RPMI7951 (cell line): Measurements from ENCODE around the gene BLOC1S5. TPM values are rescaled to one million over a fixed set of nuclear protein-coding genes. Genes with fewer than 3 reads are reported as not detected.
A peak's percentile ranks its signal among the peaks of the same experiment; 100 is the strongest.
"Not testable (repeated sequence)": the region's sequence is repeated elsewhere in the genome, so short reads cannot be mapped to it uniquely, and the experiment has no call there.

ENCODE experiments used
- DNase-seq: peaks from one replicate; pipeline ENCODE4 v3.0.0-alpha.2; 2012; ENCODE audit warnings: low read depth
- total RNA-seq: library from RNA; depleted of rRNA; stranded (reverse); fragments of >200 nt; shearing (Covaris generic); gene quantifications from 2 replicates; pipeline ENCODE4 v1.2.3, GENCODE V29; 2014

BLOC1S5 gene
- total RNA-seq, 1 experiment from 2014 or later, result 18.6 TPM

GRCh38 chr6:8082572-8082953, 18.4 kb upstream of the BLOC1S5 start:
- DNase-seq, result no peak

DNA sequence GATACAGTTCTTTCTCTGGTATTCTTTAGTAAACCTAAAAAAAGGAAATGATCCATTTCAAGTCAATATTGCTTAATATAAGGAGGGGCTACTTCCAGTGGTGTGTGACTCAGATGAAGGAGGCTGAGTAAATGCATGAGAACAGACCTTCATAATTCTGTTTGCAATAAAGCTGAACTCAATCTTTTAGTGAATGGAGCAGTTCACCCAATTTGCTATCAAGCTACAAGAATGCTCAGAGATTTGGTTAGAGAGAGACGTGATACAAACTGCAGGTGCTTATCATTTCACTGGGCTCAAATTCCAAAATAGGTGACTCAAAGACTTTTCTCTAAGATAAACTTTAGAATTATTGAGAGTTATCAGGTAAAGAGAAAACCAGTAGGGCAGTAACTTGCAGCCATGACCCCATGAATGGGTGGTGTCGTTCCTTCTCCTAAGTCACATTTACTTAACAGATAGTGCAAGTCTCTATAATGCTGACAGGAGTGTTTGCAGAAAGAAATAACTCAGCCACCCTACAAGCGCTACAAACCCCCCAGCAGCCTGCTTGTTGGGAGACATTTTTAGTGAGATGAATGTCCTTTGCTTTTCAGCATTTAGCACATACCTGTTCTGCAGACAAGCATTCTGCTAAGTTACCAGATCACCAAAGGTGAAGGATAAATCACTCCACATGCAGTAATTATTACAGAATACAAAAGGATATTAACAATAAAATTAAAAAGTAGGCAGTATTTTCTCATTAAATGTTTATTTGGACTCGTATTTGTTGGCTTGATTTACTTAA, 16.4 kb upstream of the BLOC1S5 start:
- peak; percentile 24 for DNase-seq

DNA sequence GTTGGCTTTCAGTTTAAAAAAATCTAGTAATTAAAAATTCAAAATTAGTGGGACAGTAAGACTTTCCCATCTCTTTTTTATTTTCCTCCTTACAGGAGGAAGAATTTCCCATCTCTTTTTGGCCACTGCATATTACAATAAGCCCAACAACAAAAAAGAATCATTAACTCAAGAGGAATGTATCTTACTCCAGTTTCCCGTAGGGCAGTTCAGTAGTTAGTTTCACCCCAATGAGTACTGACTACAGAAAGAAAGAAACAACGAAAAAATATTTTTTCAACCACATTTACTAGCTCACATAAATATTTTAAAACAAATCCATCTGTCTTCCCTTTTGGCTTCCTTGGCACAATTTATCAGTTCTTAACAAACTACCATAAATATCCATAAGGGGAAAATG, 14.9 kb upstream of the BLOC1S5 start:
- DNase-seq, result no peak

- DNase-seq, result no peak
These were observed 13.8 kb upstream of the BLOC1S5 start for GRCh38 chr6:8077991-8078390.

DNA sequence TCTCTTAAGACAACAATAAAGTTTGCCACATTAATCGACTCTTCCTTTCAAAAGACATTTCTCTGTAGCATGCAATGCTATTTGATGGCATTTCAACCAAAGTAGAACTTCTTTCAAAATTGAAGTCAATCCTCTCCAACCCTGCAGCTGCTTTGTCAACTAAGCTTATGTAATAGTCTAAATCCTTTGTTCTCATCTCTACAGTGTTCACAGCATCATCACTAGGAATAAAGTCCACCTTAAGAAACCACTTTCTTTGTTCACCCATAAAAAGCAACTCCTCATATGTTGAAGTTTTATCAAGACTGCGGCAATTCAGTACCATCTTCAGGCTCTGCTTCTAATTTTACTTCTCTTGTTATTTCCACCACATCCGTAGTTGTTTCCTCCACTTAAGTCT, 11.5 kb upstream of the BLOC1S5 start:
- DNase-seq, result no peak

DNA sequence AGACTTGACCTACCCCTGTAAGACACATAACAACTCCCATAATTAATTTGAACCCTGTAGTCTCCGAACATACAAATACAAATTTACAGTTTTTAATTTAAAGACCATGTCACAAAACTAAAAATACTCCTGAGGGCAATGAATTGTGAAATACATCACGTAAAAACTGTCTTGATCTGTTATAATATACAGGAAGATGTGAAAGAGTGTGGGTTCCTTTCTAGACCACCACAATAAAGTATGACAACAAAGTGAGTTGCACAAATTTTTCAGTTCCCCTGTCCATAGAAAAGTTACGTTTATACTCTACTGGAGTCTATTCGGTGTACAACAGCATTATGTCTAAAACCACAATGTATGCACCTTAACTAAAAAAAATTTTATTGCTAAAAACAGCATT, 11.0 kb upstream of the BLOC1S5 start:
- DNase-seq, result no peak

DNA sequence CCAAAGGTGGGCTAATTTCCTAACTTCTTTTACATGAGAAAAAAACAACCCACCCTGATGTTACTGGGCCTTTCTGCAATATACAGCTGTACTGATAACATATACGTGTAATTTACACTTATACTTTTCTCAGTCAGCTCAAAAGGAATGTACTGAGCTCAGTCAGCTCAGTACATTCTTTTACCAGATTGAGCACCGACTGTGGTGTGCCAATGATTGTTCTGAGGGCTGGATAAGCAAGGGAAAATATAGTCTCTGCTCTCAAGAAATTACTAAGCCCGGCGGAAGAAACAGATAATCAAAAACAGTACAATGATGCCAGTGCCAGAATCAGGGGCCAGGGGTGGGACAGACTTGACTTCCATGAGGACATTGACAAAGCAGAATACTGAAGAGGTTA, 10.0 kb upstream of the BLOC1S5 start:
- no peak for DNase-seq

DNA sequence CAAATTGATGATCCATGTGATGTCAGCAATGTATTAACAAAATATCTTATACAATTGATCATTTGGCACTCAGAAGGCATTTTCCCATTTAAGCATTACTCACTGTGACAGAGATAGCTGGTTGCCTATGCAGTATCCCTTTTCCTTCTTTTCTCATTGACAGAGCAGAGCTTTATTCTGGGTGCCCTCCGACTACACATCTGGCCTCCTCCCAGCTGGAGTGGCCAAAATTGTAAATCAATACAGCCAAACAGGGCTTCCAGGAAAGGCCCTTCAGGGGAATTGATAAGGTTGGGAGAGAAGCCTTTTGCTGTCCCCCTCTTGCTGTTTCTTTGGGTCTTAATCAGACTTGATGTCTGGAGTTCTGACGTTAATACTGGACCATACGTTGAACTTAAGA, 9.6 kb upstream of the BLOC1S5 start:
- no peak for DNase-seq

- DNase-seq, result no peak
These were observed 6.5 kb upstream of the BLOC1S5 start for GRCh38 chr6:8070718-8071117.

- DNase-seq, result no peak
These were observed 5.6 kb upstream of the BLOC1S5 start for GRCh38 chr6:8069631-8070284.

GRCh38 chr6:8069151-8069550, 5.0 kb upstream of the BLOC1S5 start:
- no peak for DNase-seq

- DNase-seq, result no peak
These were observed 1.9 kb upstream of the BLOC1S5 start for GRCh38 chr6:8066108-8066507.

DNA sequence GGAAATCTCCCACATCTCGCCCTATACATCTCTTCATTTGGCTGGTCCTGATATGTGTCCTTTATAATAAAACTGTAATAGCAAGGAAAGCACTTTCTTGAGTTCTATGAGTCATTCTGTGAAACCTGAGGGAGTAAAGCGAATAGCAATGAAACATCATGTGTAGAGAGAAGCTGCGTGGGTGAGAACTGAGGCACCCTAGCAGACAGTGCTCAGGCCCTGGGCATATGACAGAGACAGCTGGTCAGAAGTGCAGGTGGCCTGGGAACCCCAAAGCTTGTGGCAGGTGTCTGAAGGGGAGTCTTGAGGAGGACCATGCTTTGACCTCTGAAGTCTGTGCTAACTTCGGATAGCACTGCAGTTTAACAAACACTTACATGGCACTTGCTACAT, 1.3 kb upstream of the BLOC1S5 start:
- DNase-seq, result no peak

DNA sequence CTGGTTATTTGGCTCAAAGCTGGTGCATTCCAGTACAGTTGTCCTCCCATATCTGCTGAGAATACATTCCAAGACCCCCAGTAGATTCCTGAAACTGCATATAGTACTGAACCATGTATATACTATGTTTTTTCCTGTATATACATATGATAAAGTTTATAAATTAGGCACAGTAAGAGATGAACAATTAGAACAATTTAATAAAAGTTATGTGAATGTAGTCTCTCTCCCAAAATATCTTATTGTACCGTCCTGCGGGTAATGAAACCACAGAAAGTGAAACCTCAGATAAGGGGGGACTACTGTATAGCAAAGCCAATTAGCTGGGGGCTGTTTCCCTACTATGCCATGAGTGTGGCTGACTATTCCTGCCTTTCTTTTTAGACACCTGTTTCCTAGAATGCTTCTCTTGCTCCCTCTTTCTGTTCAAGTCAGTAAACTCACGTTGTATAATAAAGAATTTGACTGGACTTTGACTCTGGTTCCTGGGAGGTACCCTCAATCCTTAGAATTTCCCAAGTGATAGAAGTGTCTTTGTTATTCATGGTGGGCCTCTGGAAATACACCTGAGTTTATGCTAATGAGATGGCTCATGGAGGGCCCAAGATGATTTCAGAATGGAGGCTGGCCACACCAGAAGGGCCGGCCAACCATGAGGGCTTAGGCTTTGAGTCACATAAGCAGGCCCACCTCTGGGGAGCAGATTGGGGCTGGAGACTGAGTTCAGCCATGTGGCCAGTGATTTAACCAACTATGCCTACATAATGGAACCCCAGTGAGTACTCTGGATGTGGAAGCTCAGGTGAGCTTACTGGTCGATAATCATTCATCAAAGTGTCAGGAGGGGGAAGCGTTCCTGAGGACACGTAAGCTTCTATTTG, 689 bp upstream of the BLOC1S5 start:
- DNase-seq, result peak; percentile 12

DNA sequence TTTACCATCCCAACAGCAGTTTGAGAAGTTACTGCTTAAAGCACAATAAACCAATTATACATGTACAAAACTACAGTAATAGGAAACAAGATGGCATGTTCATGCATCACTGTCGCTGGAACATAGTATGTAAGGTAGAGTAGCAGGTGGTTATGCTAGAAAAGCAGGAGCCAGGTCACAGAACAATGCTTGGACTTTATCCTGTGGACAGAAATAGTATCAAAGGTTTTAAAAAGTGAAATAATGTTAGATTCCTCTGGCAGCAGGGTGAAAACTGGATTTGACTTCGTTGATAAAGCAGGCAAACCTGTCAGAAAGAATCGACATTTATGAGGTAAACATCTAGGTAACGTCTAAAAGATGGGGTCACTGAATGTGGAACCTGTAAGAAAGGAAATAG, 2.5 kb downstream of the BLOC1S5 start:
- no peak for DNase-seq

- no peak for DNase-seq
These were observed 3.8 kb downstream of the BLOC1S5 start for GRCh38 chr6:8060346-8060745.

GRCh38 chr6:8059129-8059528, 5.1 kb downstream of the BLOC1S5 start:
- peak; percentile 13 for DNase-seq

- DNase-seq, result no peak
These were observed 6.4 kb downstream of the BLOC1S5 start for GRCh38 chr6:8057793-8058192.

- no peak for DNase-seq
These were observed 6.9 kb downstream of the BLOC1S5 start for GRCh38 chr6:8057263-8057662.

DNA sequence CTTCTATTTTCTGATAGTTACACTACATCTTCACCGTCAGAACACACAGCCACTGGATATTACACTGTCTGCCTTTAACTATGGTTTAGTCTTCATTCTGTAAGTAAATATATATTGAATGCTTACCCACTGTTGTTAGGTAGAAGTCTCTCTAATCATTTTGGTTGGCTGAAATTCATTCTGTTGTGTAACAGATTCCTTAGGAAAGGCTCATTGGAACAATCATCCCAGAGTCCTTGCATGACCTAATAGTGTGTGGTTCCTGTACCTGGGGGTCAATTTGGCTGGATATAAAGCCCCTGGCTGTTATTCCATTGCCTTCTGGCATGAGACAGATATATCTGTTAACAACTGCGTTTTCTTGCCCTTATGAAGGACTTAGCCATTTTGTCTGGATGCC, 9.9 kb downstream of the BLOC1S5 start:
- DNase-seq, result no peak

- DNase-seq, result no peak
These were observed 16.5 kb downstream of the BLOC1S5 start for GRCh38 chr6:8047541-8048292.

DNA sequence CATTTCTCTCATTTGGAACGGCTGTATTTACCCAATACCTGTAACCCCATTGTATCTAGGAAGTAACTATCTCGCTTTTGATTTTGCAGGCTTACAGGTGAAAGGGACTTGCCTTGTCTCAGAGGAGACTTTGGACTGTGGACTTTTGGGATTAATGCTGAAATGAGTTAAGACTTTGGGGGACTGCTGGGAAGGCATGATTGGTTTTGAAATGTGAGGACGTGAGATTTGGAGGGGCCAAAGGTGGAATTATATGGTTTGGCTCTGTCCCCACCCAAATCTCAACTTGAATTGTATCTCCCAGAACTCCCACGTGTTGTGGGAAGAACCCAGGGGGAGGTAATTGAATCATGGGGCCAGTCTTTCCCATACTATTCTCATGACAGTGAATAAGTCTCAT, 18.4 kb downstream of the BLOC1S5 start:
- DNase-seq, result not testable (repeated sequence)
